ENCODE measurements around the gene GSE1. TPM values are rescaled to one million over a fixed set of nuclear protein-coding genes. Genes with fewer than 3 reads are reported as not detected.

GSE1 gene
- total RNA-seq, 1 donor from 2014 or later: 28.8 TPM

DNA sequence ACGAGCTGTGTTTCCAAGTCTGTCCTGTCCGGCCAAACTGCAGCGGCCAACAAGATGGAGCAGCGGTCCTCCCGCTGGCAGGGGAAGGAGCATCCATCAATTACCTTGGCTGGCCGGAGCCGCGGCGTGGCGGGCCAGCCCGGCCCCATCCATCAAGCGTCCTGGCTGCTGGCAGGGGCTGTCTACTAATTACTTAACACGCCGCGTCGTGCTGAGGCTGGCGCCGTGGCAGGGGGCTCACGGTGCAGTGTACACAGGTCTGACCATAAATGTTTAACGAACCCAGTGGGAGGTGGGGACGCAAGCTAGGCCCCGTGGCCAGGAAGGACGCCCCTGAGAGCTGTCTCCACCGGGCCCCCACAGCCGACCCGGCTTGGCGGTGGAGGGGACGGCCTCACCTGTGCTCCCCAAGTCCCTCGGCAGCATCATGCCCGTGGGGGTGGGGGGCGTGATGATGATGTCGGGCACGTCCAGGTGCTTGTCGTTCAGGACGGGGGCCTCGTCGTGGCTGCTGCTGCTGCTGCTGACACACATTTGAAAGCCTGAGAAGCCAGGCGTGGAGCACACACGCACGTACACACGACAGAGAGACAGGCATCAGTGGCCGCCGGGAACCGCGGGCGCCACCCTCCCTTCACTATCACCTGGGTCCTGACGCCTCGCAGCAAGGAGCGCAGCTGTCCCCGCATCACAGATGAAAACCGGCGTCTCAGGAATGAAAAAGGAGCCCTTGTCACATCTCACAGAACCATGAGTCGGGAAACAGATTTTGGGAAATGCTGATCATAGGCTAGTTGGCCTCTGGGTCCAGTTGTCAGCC is 96.9 kb downstream of the GSE1 start:
- no peak for DNase-seq

DNA sequence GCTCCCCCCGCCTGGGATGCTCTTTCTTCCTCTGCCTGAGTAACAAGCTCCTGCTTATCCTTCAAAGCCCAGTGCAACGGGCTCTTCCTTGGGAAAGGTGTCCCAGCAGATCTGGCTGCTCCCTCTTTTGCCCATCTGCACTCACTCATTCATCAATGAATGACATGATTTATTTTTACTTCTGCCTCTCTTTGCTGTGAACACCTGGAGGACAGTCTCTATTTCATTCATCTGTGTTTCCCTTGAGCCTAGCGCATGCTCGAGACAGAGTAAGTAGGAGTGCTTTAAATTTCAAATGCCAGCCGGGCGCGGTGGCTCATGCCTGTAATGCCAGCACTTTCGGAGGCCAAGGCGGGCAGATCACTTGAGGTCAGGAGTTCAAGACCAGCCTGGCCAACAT is 97.6 kb downstream of the GSE1 start:
- DNase-seq: no peak

DNA sequence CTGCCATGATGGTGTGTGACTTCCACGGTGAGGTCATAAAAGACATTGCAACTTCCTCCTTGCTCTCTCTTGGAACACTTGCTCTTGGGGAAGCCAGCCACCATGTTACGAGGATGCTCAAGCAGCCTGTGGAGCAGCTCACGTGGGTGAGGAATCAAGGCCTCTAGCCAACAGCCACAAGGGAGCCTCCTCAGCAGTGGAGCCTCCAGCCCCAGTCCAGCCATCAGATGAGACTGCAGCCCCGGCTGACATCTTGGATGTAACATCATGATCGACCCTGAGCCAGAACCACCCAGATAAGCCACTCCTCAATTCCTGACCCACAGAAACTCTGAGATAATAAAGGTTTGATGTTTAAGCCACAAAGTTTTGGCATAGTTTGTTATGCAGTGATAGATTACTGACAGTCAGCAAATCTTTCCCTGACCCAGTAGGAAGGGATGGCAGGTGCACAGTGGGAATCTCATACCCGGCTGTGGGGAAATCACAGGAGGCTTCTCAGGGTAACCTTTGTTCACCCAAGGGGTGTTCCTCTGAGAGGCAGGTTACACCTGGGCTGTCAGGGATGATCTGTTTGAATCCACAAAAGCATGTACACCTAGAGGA is 99.0 kb downstream of the GSE1 start:
- DNase-seq: no peak

DNA sequence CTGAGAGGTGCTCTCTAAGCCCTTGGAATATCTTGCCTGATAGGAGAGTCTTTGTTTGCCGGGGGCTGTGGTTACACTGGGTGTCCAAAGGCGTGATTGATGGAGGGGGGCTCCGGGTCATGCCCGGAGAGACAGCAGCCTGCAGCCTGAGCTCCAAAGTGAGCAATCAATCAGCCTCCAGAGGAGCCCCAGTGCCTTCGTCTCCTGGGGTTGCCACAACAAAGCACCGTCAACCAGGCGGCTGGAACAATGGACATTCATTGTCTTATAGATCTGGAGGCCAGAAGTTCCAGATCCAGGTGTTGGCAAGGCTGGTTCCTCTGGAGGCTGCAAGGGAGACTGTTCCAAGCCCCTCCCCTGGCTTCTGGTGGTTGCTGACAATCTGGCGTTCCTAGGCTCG is 99.7 kb downstream of the GSE1 start:
- DNase-seq: peak; percentile 27

DNA sequence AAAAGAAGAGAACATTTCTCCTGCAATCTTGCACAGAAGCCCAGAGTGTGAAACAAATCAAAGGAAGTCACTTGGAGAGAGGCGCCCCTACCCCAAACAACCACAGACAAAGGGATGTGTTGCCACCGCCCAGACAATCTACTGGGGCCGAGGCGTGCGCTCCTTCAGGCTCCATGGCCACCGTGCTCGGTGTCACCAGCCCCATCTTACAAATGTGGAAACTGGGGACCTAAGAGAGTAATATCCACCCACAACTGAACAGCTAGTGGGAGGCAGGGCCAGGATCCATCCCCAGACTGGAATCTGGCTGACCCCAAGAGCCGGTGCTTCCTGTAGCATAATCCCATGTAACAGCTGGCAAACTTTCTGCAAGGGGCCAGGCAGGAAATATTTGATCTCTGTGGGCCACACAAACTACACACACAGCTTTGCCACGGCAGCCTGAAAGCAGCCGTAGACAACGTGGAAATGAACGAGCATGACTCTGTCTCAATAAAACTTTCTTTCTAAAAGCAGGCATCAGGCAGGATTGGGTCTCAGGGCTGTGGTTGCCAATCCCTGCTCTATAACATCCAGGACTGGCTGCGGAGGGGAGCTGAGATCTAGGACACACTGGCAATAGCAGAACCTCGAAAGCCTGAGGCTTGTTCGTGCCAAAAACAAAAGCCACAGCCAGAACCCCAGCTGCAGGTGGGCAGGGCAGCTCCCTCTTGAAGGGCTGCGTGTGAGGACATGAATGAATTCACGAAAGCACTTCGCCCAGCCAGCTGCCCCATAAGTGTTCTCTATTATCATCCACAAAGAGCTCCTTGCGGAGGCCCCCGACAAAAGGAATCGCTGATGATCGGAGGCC is 102.3 kb downstream of the GSE1 start:
- peak; percentile 76 for DNase-seq

DNA sequence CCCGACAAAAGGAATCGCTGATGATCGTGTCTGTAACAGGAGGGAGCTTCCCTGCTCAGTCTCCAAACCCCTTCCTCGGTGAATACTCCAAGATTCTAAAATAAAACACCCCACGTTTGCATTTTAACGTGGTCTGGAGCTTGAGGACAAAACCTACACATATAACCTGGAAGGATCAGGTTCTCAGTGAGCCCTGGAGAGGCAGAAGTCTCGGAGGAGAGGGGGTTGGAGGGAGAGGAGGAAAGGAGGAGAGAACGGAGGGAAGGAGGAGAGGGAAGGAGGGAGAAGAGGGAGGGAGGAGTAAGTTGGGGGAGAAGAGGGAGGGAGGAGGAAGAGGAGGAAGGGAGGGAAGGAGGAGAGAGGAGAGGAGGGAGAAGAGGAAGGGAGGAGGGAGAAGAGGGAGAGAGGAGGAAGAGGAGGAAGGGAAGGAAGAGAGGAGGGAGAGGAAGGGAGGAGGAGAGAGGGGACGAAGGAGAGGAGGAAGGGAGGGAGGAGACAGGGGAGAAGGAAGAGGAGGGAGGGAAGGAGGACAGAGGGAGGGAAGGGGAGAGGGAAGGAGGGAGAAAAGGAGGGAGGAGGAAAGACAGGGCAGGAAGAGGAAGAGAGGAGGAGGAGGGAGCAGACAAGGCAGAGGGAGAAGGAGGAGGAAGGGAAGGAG is 103.0 kb downstream of the GSE1 start:
- no peak for DNase-seq

DNA sequence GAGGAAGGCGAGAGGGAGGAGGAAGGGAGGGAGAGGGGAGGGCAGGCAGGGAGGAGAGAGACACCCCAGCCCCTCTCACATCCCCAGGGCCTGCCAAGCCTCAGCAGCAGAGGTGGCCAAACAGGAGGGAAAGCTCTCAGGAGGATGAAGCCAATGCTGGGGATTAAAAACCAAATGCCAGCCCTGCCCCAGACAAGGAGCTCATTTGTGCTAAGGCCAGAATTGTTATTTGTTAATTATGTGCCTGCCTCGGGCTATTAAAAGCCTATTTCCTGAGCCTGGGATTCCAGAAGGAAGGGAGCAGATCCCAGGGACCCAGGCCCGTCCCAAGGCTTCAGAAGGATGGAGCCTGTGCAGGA is 103.5 kb downstream of the GSE1 start:
- DNase-seq: no peak

DNA sequence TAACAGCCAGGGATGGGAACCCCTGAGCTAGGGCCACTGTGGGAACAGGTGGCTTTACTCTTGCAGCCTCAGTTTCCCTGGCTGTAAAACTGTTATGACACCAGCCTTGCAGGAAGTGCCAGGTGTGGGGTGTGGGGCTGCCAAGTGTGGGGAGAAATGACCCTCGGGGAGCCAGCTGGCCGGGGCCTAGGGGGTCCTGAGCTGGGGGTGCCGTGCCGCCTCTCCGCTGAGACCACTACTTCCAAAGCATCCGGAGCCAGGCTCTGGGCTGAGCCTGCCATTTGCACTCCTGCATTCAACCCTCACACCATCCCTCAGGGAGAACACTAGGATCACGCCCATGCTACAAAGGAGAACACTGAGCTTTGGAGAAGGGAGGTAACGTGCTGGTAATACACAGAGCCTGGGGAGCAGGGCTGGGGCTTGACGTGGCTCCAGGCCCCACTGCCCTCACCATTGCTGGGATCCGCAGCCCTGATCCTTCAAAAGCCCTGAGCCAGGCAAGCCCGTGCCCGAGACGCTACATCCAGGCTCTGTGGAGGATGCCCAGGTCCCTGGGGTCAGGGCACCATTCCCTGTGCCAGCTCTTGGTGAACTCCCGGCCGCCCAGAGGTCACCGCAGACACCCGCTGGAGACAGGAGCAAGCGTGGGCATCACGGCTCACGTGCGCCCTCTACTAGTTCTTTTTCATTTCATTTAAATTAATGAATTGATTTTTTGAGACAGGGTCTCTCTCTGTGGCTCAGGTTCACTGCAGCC is 104.5 kb downstream of the GSE1 start:
- DNase-seq: peak; percentile 81

DNA sequence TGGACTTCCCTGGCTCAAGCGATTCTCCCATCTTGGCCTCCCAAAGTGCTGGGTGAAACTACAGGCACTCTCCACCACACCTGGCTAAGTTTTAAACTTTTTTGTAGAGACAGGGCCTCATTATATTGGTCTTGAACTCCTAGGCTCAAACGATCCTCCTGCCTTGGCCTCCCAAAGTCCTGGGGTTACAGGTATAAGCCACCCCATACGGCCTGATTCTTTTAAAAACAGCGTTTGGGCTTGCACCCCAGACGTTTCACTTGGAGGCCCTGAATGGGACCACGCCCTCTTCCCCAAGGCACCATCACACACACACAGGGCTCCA is 105.0 kb downstream of the GSE1 start:
- no peak for DNase-seq

DNA sequence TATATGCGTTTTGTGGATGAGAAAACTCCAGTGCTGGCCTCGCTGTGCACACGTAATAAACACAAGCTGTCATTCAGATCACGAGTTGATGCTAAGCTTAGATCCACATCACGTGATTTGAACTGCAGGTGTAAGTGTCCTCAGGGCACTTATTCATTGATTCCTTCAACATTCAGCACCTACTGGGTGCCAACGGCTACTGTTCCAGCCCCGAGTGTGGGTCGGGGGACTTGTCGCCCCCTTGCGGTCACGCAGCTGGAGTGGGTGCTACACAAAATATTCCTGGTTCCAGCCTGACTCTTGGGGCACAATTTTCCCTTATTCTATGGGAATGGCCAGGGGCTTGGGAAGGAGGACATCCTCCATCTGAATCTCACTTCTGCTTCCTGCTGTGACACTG is 105.6 kb downstream of the GSE1 start:
- peak; percentile 44 for DNase-seq

DNA sequence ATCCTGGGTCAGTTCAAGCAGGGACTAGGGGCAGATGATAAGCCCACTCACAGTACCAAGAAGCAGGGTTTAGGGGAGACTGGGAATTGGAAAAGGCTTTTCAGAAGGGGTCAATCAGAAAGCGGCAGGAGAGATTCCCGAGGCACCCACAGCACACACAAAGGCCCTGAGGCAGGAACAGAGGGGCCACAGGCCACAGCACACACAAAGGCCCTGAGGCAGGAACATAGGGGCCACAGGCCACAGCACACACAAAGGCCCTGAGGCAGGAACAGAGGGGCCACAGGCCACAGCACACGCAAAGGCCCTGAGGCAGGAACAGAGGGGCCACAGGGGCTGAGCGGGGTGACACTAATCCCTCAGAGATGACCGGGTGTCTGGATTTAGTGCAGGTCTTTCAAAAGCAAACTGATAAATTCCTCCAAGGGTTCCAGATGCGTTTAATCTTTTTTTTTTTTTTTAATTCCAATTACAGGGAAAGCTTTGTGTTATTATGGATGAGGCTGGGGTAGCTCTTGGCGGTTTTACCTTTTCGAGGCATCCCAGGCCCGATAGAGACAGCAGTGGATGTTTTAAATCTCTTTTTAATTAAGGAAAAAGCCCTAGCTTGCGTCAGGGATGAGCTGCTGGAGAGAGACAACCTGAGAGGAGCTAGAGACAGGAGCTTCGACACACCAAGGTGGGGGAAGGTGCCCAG is 106.6 kb downstream of the GSE1 start:
- no peak for DNase-seq

DNA sequence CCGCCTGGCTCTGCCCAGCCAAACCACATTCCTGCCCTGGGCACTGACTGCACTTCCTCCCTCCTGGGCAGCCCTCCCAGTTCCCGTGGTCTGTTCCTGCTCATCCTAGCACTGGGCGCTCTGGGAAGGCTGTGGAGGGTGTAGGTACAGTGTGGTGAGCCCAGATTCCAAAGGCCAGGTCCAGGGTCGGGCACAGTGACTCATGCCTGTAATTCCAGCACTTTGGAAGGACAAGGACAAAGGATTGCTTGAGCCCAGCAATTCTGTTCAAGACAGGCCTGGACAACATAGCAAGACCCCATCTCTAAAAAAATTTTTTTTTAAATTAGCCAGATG is 107.1 kb downstream of the GSE1 start:
- no peak for DNase-seq

DNA sequence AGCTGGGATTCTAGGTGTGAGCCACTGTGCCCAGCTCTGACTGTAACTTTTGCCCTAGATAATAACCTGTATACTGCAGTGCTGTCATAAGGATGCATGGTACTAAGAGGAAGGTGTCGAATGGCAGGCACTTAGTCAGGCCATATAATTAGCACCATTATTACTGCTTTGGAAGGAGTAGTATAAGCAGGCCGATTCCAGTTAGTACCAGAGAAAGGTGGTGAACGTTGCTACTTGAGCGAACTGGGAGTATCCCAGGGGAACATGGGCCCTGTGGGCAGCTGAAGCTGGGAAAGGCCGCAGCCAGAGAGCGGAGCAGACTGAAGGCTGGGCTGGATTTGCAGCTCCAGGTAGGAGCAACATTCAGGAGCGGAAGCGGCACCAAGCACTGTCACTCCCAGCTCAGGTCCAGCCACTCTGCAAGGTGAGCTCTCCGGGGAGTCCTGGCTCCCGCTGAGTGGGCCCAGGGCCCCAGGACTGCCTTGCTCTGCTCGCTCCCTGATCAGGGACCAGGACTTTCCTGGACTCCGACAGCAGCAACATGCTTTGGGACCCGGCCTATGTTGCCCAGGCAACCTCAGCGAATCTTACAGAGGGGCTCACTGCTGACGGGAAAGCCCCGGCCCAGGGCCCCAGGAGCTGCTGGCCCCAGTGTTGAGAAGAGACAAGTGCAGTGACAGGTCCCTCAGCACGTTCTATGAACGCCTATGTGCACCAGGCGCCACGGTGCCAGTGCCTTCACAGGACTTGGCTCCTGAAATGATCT is 109.2 kb downstream of the GSE1 start:
- no peak for DNase-seq

DNA sequence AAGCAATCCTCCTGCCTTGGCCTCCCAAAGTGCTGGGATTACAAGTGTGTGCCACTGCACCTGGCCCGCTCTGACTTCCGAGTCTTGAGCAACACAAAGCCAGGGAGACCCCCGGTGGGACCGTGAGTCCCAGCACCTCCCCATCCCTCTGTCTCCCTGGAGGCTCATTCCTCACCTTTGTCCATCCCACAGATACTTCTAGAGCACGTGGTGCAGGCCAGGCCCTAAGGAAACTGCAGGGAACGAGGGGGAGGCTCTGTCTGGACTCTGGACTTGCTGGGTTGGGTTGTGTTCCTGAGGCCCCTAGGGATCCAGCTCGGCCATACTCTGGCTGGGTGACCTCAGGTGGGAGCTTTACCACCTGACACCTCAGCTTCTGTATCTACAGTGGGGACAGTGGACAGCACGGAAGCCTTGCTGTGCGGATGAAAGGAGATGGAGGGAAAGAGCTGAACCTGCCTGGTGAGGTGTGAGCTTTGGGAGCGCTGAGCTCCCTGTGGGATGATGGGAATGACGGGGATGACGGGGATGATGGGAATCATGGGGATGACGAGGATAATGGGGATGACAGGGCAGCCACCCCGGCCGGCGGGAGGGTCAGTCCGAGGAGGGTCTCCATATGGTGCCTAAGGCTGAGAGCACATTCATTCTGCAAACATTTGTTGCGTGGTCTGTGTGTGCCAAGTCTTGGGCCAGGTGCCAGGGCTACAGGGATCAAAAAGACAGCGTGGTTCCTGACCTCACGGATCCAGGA is 111.2 kb downstream of the GSE1 start:
- no peak for DNase-seq

DNA sequence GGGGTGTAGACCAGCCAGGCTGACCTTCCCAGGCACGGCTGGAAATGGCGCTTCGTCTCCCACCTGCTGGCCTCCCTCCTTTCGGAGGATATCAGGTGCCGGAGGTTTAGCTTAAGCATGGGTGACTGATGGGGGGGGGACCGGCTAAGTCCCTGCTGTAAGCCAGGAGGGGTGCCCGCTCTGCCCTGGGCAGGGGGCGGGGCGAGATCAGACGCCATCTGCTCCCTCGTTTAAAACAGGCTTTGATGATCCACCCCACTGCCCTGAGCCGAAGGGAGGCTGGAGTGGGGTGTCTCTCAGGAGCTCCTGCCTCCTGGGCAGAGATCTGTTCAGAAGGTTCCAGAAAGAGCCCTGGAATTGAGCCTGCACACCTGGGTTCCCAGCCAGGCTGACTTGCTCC is 111.8 kb downstream of the GSE1 start:
- no peak for DNase-seq

Other genes with a start within 250 kb of the GSE1 start
- gene GINS2, start 75.6 kb downstream of the GSE1 start, total RNA-seq: 6.6 and 8.6 TPM in 2 replicates
- gene C16orf74, start 137.8 kb downstream of the GSE1 start, total RNA-seq: 9.4 and 12.4 TPM in 2 replicates
- gene EMC8, start 186.2 kb downstream of the GSE1 start, total RNA-seq: 36.0 and 36.1 TPM in 2 replicates
- gene COX4I1, start 186.4 kb downstream of the GSE1 start, total RNA-seq: 321 and 608 TPM in 2 replicates